GM15510 (cell line): ENCODE data around the gene PCSK4.

Source experiments
- POLR2A ChIP-seq: IDR thresholded peaks from 3 replicates; pipeline ENCODE4 v1.6.1; 2011; ENCODE audit warnings: borderline replicate concordance; ENCODE audit not compliant: insufficient read length; ENCODE audit errors: extremely low read depth

Gene PCSK4

GRCh38 chr19:1501200-1501595 lies 11.0 kb upstream of the PCSK4 start:
- no peak for TF ChIP-seq POLR2A

DNA sequence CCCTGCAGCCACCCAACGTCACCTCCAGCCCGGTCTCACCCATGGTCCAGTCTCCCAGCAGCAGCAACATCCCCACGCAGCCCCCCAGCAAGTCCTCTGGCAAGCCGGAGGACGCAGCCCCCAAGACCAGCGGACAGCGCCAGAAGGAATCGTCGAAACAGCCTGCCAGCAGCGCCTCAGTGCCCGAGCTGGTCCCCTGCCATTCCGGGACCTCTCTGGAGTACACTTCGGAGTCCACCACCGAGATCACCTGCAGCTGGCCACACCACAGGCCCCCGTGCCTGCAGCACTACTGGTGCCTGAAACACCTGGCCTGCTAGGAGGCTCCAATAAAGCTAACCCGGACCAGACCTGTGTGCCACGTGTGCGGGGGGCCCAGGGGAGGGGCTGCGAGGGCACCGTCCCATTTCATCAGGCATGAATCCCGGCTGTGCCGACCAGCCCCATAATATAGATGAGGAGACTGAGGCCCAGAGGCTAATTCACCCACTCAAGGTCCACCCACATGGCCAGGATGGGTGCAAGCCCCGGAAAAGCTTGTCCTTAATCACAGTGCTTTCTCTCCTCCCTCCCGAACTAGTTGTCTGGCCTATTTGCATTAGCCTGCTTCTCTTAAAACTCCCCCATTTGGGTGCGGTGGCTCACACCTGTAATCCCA lies 7.6 kb upstream of the PCSK4 start:
- no peak for TF ChIP-seq POLR2A

DNA sequence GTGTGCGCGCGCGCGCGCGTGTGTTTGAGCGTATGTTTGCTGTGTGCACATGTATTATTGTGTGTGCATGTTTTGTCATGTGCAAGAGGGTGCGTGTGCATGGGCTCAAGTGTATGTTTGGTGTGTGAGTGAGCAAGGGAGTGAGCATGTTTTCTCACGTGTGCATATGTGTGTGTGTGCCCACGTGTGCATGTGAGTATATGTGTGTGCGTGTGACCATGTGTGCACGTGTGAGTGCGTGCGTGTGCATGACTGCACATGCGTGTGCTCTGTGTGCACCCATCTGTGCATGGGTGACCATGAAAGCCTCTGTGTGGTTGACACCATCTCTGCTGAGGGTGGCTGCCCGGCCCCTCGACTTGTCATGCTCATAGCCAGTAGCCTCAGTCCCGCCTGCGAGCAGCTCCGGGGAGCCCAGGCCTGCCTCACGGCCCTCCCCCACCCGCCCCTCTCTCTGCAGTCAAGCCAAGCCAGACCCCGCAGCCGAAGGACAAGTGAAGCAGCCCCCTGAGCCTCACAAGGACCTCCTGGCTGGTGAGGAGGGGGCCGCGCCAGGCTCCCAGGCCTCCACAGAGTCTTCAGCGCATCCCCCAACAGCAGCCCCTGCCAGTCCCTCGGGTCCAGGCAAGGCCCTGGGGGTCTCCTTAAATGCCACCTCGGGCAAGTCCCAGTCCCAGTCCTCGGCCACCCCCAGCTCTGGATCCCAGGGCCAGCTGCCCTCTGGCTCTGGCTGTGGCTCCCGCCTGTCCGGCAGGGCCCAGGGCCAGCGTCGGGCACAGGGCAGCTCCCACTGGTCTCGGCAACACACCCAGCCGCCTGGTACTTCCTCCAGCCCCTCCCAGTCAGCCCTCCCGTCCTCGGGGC lies 6.8 kb upstream of the PCSK4 start:
- TF ChIP-seq POLR2A, result no peak

- TF ChIP-seq POLR2A, result no peak
These were observed 5.9 kb upstream of the PCSK4 start for GRCh38 chr19:1495799-1496713.

DNA sequence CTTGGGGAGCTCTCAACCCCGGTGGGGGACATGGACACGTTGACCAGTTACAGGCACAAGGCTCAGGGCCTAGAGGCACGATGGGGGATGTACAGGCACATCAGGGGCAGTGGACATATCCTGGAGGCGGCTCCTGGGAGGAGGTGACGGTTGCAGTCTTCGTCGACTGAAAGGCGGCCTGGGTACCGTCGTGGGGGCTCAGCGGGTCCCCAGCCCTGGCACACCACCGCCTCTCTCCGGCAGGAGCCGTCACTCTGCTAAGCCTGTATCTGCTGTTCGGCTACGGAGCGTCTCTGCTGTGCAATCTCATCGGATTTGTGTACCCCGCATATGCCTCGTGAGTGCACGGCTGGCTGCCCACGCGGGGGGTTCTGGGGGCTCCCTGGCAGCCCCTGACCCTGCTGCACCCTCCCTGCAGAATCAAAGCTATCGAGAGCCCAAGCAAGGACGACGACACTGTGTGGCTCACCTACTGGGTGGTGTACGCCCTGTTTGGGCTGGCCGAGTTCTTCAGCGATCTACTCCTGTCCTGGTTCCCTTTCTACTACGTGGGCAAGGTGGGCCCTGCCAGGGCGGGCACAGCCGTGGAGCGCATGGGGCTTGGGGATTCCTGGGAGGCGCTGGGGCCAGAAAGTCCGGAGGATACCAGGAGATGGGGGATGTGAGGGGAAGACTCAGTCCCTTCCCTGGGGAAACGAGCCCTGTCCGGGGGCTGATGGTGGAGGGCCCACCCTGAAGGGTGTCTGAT lies 5.1 kb upstream of the PCSK4 start:
- no peak for TF ChIP-seq POLR2A

- no peak for TF ChIP-seq POLR2A
These were observed 4.1 kb upstream of the PCSK4 start for GRCh38 chr19:1494115-1494815.

DNA sequence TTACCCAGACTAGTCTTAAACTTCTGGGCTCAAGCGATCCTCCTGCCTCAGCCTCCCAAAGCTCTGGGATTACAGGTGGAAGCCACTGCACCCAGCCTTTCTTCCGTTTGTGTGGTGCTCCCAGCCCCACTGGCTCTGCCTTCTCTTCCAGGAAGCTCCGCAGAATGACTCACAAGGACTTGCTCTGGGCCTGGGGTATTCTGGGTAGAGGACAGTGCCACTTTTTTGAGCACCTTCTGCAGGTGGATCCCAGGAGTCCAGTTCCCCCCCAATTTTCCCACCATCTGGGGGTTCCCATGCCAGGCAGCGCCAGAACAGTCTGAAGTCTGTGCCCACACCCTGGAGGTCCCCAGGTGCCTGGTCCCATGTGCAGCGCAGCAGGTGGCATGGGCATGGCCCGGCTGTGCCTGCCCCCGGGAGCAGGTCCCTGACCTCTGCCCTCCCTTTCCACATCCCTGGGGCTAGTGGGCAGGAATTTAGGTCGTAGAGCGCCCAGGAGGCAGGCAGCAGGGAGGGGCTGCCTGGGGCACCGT lies 2.4 kb upstream of the PCSK4 start:
- no peak for TF ChIP-seq POLR2A

GRCh38 chr19:1491849-1492170 lies 1.7 kb upstream of the PCSK4 start:
- no peak for TF ChIP-seq POLR2A

DNA sequence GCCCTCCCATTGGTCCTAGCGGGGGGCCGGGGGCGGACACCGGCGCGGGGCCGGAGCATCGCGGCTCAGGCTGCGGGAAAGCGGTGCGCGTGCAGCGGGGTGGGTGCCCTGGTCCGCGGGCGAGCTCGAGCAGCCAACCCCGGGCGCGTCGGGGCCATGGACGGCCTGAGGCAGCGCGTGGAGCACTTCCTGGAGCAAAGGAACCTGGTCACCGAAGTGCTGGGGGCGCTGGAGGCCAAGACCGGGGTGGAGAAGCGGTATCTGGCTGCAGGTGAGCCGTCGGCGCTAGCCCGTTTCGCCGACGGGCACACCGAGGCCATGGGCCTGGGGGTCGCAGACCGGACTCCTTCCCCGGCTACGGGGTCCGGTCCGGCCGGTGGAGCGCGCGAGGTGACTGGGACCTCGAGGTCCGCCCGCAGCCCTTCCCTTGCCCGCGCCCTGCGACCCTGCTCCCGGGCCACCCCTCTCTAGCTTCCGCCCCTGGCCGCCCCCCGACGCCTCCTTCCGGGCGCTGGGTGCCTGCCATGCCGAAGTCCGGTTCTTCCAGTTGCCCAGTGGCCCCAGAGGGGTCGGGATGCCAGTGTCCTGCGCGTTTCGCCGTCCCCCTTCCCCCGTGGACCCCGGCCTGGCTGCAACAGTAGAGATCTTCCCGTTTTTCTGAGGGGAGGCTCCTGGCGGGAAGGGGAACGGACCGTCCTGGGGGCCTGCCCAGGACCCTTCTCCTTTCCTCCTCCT lies 1.1 kb upstream of the PCSK4 start, which contains the start of gene REEP6:
Gene REEP6 (plus strand): TSS at position 68 of the 735 bp plus-strand sequence. CDS start 89 bp downstream, at position 157.
- no peak for TF ChIP-seq POLR2A

GRCh38 chr19:1489463-1490310 lies 463 bp downstream of the PCSK4 start:
- peak; percentile 35 for TF ChIP-seq POLR2A

GRCh38 chr19:1488282-1488601 lies 1.9 kb downstream of the PCSK4 start:
- no peak for TF ChIP-seq POLR2A
